GM21786 (cell line): ENCODE data around the gene KRT7.
A peak's percentile ranks its signal among the peaks of the same experiment; 100 is the strongest.
"Not testable (repeated sequence)": the region's sequence is repeated elsewhere in the genome, so short reads cannot be mapped to it uniquely, and the experiment has no call there.

Source experiments
- ATAC-seq: cut with Tn5 transposase; IDR thresholded peaks from one replicate; pipeline ENCODE4 v1.9.1; 2021; ENCODE audit not compliant: unreplicated experiment

Gene KRT7

DNA sequence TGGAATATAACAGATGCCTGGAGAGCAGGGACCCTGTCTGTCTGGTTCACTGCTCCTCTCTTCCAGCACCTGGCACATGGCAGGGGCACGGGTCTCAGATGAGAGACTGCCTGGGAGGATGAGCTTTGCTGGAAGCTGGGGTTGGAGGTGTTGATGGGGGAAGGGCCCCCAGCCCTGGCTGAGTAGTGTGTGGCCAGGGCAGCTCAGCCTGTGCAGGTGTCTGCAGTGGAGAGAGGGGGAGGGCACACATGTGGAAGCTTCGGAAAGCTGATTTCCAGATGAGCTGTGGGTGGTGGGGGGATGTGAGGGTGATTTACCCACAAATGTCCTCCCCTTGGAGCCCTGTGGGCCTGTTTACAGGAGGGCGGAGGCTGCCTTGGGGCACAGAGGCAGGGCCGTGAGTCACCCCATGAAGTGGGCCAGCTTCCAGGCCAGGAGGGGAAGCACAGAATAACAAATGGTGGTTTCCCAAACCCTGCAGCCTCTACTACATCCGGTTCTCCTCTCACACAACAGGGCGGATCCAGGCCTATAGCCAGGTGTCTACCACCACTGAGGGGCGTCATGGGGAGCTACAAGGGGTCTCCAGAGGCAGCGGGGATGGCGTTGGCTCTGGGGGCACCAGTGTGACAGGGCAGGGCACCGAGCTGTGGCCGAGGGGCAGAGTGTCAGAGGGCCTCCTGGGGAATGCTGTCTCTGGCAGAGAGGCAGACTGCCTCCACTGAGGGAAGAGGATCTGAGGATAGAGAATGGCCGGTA, 11.0 kb downstream of the KRT7 start:
- ATAC-seq: peak; percentile 96

DNA sequence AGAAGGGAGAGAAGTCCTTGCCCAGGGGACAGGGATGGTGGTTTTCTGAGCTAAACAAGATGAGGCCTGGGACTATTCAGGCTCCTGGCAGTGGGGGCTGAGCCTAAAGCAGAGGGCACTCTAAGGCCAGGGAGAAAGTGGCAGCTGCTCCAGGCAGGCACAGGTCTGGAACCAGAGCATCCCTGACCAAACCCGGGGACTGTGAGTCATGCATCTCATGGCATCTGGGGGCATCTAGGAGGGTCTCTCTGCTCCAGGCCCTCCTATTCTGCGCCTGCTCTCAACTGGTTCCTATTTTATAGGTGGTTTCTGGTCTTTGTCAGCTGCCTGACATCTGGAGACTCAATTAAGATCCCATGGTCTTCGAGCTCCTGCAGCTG, 11.6 kb downstream of the KRT7 start:
- ATAC-seq: no peak

DNA sequence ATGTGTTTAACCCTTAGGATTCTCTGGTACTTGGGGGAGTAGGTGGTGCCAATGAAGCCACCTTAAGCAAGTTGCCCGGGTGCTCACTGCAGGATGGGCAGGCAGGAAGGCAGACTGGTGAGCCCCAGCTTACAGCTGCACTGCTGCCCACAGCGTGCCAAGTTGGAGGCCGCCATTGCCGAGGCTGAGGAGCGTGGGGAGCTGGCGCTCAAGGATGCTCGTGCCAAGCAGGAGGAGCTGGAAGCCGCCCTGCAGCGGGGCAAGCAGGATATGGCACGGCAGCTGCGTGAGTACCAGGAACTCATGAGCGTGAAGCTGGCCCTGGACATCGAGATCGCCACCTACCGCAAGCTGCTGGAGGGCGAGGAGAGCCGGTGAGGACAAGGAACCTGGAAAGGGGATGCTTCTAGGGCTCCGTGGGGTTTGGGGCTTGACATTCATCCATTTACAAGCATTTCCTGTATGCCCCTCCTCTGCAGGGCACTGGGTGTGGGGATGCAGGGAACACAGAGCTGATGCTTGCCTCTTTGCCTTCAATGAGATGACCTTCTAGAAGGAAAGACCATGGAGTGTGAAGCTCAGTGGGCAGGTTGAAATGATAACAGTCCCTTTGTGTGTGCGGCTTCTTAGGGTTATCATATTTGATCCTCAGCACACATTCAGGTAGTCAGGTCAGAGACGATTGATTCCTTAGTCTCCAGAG, 12.4 kb downstream of the KRT7 start:
- no peak for ATAC-seq

DNA sequence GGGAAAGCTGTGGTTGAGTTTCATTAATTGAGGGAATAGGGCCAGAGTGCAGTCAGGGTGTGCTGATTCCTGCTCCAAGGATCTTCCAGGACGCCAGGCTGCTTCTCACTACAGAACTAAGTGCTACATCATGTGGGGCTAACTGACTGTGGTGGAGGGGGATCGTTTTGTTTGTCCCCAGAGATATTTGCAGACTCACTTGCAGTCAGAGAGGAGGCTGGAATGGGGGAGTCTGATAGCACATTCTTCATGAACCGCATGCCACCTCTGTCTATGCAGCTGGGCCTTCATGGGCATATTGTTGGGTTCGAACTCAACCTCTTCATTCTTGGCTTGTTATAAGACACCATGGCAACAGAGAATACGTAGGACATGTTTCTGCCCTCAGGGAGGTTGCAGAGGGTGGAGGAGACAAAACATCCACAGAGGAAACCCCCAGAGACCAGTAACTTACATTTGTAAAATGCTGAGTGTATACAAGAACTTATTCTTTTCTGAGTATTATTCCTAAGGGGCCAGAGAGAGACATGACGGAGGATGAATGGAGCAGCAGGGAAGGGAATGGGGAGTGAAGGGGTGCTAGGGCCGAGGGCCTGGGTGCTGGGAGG, 13.0 kb downstream of the KRT7 start:
- no peak for ATAC-seq

DNA sequence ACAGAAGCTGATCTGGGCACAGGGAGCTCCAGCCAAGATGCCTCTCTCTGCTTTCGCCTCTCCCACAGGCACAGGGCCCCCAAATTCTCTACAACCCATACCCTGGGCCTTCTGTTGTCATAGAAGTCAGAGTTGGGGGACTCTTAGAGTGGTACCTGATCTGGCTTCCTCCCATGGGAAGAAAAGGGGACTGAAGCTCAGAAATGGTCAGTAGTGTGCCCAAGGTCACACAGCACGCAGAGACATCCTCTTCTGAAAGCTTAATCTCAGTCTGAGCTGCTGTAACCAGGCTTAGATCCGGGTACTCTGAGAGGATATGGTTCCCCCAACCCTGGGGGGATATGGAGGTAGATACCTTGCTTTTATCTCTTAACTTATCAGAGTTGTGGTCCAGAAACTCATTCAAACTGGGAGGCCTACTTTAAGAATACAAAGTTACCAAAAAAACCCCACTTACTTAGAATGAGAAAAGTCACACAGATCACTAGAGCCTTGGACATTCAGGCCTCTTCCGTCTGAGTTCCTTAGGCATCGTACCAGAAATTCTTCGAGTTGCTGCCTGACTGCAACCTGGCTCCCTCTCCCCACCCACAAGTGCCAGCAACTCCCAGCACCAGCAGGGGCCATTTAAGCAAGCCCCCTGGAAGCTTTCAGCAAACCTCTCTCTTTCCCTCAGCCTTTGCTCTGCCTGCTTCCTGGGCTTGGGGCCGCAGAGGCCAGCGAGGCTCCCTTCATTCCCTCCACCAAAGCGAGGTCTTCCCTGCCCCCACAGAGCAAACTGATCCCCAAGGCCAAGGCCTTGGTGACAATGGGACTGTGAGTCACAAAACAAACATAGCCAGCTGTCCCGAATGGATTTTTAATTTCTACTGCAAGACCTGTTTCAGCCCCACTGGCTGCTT, 13.9 kb downstream of the KRT7 start:
- ATAC-seq: no peak

DNA sequence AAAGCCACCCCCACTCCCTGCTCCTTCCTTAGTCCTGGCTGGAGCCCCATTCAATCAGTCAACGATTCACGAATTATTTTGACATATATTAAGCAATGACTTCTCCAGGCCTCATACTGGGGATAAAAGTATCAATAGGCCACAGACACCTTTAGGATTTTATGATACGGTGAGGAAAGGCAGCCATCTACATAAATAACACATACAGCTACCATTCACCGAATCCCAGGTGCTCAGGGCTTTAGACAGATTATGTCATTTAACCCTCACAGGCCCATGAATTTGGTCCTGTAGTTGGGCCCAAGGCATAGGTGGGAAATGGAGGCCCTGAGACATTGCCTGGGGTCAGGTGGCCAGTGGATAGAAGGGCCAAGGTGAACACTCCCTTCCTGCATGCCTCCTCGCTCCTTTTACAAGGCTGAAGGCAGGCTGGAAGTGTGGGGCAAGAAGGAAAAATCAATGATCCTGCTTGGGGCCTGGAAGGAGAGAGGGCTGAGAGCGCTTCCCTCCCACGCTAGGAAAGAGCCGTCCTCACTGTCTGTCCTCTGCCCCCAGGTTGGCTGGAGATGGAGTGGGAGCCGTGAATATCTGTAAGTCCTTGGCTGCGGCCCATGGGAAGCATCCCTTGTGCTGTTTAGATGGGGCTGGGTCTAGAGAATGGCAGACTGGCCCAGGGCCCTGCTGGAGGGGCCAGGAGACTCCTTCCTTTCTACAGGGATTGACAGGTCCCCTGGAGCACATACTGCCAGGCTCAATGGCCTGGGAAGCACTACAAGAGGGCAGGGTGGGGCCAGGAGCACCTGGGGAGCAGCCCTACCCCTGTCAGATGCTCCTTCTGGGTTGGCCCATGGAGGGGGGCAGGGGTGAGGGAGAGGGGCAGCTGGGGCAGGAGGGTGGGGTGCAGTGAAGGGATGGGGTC, 14.8 kb downstream of the KRT7 start:
- ATAC-seq: no peak

DNA sequence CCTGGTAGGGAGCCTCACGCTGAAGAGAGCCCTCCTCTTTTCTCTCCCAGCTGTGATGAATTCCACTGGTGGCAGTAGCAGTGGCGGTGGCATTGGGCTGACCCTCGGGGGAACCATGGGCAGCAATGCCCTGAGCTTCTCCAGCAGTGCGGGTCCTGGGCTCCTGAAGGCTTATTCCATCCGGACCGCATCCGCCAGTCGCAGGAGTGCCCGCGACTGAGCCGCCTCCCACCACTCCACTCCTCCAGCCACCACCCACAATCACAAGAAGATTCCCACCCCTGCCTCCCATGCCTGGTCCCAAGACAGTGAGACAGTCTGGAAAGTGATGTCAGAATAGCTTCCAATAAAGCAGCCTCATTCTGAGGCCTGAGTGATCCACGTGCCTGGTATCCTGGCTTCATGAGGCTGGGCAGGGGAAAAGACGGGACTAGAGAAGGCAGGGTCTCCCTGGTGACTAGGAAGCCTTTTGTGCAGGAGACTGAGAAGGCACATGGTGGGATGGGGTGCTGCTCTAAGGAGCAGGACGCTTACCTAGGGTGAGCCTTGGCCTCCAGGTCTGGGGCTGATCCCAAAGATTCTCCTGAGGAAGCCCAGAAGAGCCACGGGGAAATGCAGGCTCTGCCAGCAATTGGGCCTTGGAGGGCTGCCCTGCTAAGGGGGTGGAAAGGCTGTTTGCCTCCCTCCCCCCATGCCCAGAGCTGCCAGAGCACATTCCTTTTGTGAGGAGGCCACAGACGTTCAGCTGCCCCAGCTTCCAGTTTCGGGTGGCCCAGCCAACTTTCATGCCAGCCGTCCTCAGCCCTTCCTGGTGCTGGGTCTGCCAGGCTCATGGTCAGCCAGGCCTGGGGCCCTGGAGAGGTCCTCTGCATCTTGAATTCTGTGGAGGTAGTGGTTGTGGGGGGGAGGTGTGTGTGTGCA, 15.8 kb downstream of the KRT7 start:
- ATAC-seq: no peak

DNA sequence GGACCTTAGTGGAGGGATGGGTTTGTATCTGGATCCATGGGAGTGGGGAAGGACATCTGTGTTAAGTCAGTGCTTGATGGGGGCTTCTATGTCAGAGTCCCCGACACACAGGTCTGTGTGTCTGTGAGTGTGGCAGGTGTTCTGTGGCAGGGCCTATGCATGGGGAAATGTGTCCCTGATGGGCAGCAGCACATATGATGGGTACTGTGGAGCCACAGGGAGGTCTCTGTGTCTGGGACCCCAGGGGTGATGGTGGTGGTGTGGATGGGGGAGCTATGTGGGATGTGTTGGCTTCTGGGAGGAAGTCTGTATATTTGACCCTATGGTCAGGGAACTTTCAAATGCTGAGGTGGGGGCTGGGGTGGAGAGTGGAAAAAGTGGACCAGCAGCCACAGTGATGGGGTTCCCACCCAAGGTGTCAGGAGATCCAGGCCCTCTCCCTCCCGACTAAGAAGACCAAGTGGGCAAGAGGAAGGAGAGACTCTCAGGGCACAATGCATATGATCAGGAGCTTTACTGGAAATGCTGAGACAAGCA, 16.5 kb downstream of the KRT7 start:
- no peak for ATAC-seq

DNA sequence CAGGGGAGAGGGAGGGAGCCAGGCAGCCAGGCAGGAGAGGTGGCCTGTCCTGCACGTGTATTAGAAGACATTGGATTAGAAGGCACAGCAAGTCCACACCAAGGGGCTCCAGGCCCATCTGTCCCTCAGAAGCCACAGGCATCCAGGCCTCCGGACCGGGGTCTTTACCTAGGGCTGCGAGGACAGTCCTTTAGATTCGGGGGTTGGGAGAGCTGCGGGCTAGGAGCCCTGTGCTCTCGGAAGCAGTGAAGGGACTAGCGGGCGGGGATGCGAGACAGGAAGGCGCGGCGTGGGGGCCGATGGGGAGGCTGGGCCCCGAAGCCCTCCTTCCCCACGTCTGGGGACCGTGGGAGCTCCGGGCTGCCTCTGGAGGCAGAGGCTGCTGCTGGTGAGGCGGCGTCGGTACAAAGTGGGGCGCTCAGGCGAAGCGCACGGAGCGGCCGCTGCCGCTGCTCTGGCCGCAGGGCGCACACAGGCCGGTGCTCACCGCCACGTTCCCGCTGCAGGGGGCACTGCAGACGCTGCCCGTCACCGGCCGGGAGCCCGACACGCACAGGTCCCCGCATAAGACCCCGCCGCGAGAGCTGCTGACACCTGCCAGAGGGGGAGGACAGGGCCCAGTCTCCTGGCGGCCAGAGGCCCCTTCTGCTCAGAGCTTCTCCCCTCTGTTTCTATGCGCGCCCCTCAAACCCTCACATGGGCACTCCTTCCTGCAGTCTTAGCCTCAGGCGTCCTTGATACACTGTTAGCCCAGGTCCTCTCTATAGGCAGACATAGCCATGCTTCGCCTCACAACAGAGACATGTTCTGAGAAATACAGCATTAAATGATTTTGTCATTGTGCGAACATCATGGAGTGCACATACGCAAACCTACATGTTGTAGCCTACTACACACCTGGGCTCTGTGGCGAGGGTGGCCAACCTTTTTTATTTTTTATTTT, 17.3 kb downstream of the KRT7 start:
- no peak for ATAC-seq

DNA sequence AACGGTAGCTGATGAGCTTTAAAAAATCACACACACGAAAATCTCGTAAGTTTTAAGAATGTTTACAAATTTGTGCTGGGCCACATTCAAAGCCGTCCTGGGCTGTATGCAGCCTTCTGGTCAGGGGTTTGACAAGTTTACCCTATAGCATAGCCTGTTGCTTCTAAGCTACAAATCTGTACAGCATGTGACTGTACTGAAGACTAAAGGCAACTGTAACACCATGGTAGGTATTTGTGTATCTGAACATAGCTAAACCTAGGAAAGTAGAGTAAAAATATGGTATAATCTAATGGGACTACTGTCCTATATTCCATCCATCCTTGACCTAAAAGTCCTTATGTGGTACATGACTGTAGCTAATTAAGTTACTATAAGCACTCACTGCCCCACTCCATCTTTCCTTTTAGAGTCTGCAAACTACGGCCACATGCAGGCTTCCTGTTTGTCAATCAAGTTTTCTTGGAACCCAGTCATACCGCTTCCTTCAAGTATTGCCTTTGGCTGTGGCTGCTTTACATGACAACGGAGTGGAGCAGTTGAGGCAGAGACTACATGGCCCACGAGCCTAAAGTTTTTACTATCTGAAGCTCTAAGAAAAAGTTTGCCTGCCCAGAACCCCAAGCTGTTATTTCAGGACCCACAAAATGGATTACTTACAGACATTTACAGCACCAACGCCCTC, 18.5 kb downstream of the KRT7 start:
- ATAC-seq: no peak

DNA sequence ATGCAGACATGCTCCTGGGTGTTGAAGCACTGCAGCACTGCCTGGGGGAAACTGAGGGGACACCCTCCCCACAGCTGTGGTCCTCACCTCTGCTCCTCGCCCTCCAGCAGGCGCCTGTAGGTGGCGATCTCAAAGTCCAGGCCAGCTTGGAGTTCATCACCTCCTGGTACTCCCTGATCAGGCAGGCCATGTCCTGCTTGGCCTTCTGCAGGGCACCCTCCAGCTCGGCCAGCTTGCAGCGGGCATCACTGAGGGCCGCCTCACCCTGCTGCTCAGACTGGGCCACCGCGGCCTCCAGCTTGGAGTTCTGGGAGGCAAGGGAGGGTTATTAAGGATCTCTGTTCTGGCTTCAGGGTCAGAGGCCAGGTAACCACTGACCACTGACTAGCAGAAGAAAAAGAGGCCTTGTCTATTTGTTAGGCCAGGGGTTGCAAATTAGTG, 19.2 kb downstream of the KRT7 start:
- ATAC-seq: not testable (repeated sequence)

DNA sequence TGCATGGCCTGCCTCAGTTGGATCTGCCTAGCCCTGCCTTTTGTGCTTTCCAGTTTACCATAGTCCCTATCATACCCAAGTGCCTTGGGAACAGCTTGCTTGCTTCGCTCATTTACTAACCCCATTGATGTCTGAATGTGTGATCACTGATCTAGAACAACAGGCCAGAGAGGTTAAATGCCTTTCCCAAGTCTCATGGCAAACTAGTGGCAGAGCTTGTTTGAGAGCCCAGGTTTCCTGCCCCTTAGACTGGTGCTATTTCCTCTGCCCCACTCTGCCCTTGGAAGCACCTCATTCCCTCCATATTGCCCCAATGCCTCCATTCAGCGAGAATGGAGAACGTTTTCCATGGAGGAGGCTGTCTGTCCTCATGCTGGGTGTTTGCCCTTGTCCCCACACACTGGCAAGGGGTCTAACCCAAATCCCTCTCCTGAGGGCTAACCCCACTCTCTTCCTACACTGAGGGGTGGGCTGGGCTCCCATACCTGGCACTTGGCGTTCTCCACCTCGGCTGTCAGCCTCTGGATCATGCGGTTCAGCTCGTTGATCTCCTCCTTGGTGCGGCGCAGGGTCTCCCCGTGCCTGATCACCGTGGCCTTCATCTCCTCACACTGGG, 19.8 kb downstream of the KRT7 start:
- no peak for ATAC-seq

DNA sequence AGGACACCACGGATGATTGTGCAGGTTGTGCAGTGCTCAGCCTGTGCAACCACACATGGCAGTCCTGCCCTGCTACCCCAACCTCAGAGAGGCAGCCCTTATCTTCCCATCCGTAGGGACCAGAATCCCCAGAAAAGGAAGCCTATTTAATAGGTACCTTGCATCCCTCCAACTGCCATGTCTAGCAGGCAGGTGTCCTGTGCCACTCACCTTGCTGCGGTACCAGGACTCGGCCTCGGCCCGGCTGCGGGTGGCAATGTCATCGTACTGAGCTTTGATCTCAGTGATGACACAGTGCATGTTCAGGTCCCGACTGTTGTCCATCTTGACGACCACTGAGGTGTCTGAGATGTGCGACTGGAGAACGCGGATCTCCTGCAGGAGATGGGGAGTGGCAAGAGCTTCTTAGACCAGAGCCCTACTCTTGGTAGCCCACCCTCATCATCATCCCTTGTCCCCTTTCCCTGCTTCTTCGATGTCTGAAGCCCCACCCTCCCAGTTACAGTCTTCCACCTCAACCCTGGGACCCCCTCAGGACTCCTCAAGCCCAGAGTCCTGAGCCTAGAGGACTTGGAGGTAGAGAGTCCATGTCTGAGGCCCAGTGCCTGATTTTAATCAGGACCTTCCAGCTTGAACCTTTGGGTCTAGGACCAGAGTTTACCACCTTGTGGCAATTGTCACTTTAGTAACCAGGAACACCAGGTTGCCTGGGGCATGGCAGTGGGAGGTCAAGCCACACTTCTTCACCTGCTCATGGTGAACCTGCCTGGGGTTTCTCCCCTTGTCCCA, 20.5 kb downstream of the KRT7 start:
- ATAC-seq: no peak

DNA sequence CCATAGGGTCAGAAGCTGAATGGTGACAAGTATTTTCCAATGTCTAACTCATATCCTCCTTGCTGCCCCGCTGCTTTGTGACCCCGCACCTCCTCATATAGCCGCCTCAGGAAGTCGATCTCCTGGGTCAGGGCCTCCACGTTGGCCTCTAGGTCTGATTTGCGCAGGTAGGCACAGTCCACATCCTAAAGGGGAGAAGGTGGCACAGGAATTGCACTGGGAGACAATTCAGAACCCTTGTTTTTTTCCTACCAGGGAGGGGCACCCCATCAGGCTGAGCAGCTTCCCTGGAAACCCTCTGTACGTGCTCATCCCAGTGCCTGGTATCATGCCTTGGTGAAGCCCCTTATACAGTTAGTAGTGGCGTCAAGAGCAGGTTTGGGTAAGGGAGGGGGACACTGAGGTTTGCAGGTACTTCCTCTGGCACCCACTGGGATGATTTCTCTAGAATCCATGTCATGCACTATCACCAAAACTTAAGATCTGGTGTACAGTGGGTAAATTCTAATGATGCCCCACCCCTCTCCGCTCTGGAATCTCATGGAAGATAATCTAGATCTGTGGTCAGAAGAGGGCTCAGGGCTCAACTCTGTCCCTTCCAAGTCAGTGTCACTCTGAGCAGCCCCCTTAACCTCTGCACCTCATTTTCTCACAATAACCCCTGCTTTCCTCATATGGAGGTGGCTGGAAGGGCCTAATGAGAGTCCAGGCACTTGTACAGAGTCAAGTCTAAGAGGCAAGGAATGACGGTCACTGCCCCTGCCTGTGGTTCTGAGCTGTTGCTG, 21.3 kb downstream of the KRT7 start:
- ATAC-seq: no peak
